Pancreas (tissue), 10 donors: ENCODE measurements around the gene F3. TPM values are rescaled to one million over a fixed set of nuclear protein-coding genes. Genes with fewer than 3 reads are reported as not detected.

ENCODE experiments used
- ATAC-seq, 4 donors: fragments of 200-7000 bp; cut with Tn5 transposase; one replicate each; pipeline versions ENCODE4 v1.8.0 to v1.9.1; 2020; ENCODE audit warnings: mild to moderate bottlenecking in 4 of 4, moderate library complexity in 4 of 4
- DNase-seq, 6 donors: peaks; one replicate each; pipeline ENCODE4 v3.0.0-alpha.2; 2020
- FAIRE-seq: peaks from 2 replicates; lab custom pipeline; 2012; peaks lifted over from hg19 to GRCh38; lab: Jason Lieb, UNC
- H3K27ac ChIP-seq, 4 donors: fragments of 200-600 bp; sonication (generic); 1 replicate in 3 of 4; 2 replicates in 1 of 4; pipeline versions ENCODE4 v1.5.0 to v1.8.0; 2020
- H3K27me3 ChIP-seq, 4 donors: fragments of 200-600 bp; one replicate each; pipeline ENCODE4 v1.8.0; 2021
- H3K36me3 ChIP-seq, 3 donors: fragments of 200-600 bp; sonication (generic) in 1 of 3; one replicate each; pipeline versions ENCODE4 v1.5.0 to v1.8.0; 2020 to 2021
- H3K4me1 ChIP-seq, 3 donors: fragments of 200-600 bp; one replicate each; pipeline ENCODE4 v1.8.0; 2021
- H3K4me3 ChIP-seq, 4 donors: fragments of 200-600 bp; sonication (generic) in 2 of 4; one replicate each; pipeline versions ENCODE4 v1.5.0 to v1.8.0; 2020 to 2021
- H3K9me3 ChIP-seq, 4 donors: fragments of 200-600 bp; one replicate each; pipeline ENCODE4 v1.8.0; 2021
- CTCF ChIP-seq, 4 donors: fragments of 200-600 bp; sonication (generic) in 3 of 4; IDR thresholded peaks; one replicate each; pipeline versions ENCODE4 v1.5.0 to v1.8.0; 2021; ENCODE audit warnings: antibody characterized with exemption in 4 of 4
- WGBS, 2 donors: extraction: QIAGEN DNeasy Blood & Tissue Kit; methylation state at CpG; one replicate each; pipeline ENCODE4 v1.1.7; 2013; 5-methylcytosine and 5-hydroxymethylcytosine counted together
- intact Hi-C, 3 donors: fragments of 100-400 bp; cut with DNase I; formaldehyde crosslinking; loops; one replicate each; pipeline versions ENCODE4 v1.11.1 to v1.14.2; 2022
- polyA plus RNA-seq, 2 donors: library from polyadenylated mRNA; stranded (reverse); fragments of 200-250 nt; gene quantifications; one replicate each; pipeline ENCODE4 v1.2.3, GENCODE V29; 2013
- total RNA-seq, 6 donors: library from RNA; stranded (reverse); fragmentation: NEBNext Ultra II Directional in 4 of 6; extraction: Animal tissue kit (Norgen Biotek cat#: 25700) in 4 of 6; gene quantifications; one replicate each; pipeline versions ENCODE4 v1.2.1 to v1.2.4, GENCODE V29; 2021 to 2023
- donor health status: healthy with polysubstance abuse.
- donor health status: DM: no; HTN: no; CAD: no; lungs with moderate emphysema.
- donor health status: DM: no; HTN: no; CAD: no.
- donor health status: control.
- donor health status: control.
- donor health status: Bipolar disorder and iron deficiency.
- donor health status: DM: yes; HTN: yes; CAD: no.
- donor health status: DM: no; HTN: no; CAD: no.
- donor health status: DM: no; HTN: no; CAD: no.
- donor health status: DM: yes; HTN: yes; CAD: no.

Gene F3
- total and polyA plus RNA-seq, 8 donors, result 14.8 to 117 (median 51.0) TPM

GRCh38 chr1:94481473-94481933 is 60.1 kb downstream of the F3 start:
- ATAC-seq (peak; percentile 96 to 98 (median 97)), DNase-seq (peak in 4 of 6 donors; percentile 32 to 71 (median 48)), FAIRE-seq (no peak)
- peak; percentile 57 to 82 (median 78) for TF ChIP-seq CTCF (IDR thresholded peaks at IDR 0.05)
- Histone ChIP-seq H3K4me3 (no peak overlapping the region), H3K4me1 (peaks cover 0 to 9% (median 4%) of the 10 kb centered on the region in 3 donors), H3K9me3 (no peaks in the 10 kb centered on the region), H3K36me3 (peaks cover 0 to 9% (median 0%) of the 10 kb centered on the region in 3 donors), H3K27ac (no peak overlapping the region), H3K27me3 (no peaks in the 10 kb centered on the region)
- intact Hi-C loops, result loop anchor here in 1 of 3 donors (10.0 kb wide), 1 partner anchor 323 kb away; no protein-coding TSS in a partner anchor
- WGBS, 2 donors, result 8 to 9% methylated on average over 4 of the region's 4 CpGs

GRCh38 chr1:94479682-94480081 is 61.9 kb downstream of the F3 start:
- no peak for DNase-seq
- intact Hi-C loops, result loop anchor here in 1 of 3 donors (10.0 kb wide), 1 partner anchor 325 kb away; no protein-coding TSS in a partner anchor
- Histone ChIP-seq H3K9me3 (no peaks in the 10 kb centered on the region), H3K27me3 (no peaks in the 10 kb centered on the region), H3K36me3 (peaks cover 0 to 7% (median 2%) of the 10 kb centered on the region in 3 donors), H3K4me3 (no peak overlapping the region), H3K27ac (no peak overlapping the region), H3K4me1 (peaks cover 0 to 9% (median 4%) of the 10 kb centered on the region in 3 donors)
- ATAC-seq, result no peak
- WGBS, 2 donors, result 77 to 94% methylated on average over 3 of the region's 3 CpGs
- no peak for FAIRE-seq
- TF ChIP-seq CTCF (IDR thresholded peaks at IDR 0.05), result no peak

Other genes starting within 250 kb of the F3 start
- gene ABCD3, start 123.4 kb downstream of the F3 start, total RNA-seq, result 10 to 100 TPM; 26.1 to 35.8 (median 33.5) TPM
- 10 to 100 TPM; 11.7 to 29.0 TPM for gene ABCD3, start 123.4 kb downstream of the F3 start, polyA plus RNA-seq